Measurements from ENCODE around the gene ATG7. TPM values are rescaled to one million over a fixed set of nuclear protein-coding genes. Genes with fewer than 3 reads are reported as not detected.

ATG7 gene, protein sequence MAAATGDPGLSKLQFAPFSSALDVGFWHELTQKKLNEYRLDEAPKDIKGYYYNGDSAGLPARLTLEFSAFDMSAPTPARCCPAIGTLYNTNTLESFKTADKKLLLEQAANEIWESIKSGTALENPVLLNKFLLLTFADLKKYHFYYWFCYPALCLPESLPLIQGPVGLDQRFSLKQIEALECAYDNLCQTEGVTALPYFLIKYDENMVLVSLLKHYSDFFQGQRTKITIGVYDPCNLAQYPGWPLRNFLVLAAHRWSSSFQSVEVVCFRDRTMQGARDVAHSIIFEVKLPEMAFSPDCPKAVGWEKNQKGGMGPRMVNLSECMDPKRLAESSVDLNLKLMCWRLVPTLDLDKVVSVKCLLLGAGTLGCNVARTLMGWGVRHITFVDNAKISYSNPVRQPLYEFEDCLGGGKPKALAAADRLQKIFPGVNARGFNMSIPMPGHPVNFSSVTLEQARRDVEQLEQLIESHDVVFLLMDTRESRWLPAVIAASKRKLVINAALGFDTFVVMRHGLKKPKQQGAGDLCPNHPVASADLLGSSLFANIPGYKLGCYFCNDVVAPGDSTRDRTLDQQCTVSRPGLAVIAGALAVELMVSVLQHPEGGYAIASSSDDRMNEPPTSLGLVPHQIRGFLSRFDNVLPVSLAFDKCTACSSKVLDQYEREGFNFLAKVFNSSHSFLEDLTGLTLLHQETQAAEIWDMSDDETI
- total RNA-seq = 54.9 and 73.6 TPM in 2 replicates

DNA sequence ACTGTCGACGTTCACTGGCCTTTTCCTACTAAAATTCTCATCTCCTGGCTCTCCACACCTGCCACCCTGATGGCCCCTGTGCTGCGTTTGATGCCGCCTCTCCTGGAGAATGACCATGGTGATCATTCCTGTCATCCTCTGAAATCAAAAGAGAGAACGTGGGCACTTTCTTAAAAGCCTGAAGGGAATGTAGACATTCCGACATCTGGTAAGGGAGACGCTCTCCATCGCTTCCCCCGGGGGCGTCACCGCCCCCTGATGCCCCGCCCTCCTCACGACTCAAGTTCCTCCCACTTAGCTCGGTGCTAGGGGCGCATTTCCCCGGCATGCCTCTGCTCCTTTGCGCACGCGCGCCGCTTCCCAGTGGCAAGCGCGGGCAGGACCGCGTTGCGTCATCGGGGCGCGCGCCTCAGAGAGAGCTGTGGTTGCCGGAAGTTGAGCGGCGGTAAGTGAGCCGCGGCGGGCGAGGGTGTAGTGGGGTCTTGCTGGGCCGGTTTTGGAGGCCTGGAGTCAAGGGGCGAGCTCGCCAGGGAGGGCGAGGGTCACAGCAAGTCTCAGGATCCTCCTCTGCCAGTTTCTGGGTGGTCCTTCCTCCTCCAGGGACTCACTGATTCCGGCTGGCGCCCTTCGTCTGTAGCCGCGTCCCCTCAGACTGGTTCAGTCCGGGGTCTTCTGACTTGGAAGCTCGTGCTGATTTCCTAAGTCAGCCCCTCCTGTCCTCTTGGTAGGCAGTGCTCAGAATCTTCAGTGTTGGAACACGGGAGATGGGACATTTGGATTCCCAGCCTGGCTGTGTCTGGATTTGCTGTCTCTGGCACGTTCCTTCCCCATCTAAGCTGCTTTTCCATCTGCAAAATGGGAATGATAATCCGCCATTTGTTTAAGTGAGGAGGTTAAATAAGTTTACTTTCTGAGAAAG lies at the start of gene ATG7:
ATG7 (plus strand) TSS at position 412 of the 919 bp plus-strand sequence. CDS start 26,299 bp downstream, outside the sequence.

Other genes with a start within 250 kb of the ATG7 start
- 7.3 and 9.4 TPM in 2 replicates for gene HRH1, start 117.9 kb upstream of the ATG7 start, total RNA-seq

Measured in hair follicular keratinocyte (primary cell).